GM21786 (cell line): ENCODE data around the gene IL17RB.

Experiments used
- ATAC-seq: cut with Tn5 transposase; IDR thresholded peaks from one replicate; pipeline ENCODE4 v1.9.1; 2021; ENCODE audit not compliant: unreplicated experiment

The IL17RB gene

DNA sequence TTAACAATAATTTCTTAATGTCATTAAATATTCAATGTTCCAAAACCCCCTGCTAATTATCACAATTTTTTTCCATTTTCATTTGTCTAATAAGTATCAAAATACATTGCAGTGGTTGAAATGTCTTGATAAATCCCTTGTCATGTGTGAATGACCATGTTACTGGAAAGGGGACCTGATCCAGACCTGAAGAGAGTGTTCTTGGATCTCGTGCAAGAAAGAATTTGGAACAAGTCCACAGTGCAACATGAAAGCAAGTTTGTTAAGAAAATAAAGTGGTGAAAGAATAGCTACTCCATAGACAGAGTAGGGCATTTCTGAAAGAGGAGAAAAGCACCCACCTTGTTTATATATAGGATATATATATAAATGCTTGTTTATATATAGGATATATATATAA lies 55.7 kb downstream of the IL17RB start:
- ATAC-seq, result no peak

DNA sequence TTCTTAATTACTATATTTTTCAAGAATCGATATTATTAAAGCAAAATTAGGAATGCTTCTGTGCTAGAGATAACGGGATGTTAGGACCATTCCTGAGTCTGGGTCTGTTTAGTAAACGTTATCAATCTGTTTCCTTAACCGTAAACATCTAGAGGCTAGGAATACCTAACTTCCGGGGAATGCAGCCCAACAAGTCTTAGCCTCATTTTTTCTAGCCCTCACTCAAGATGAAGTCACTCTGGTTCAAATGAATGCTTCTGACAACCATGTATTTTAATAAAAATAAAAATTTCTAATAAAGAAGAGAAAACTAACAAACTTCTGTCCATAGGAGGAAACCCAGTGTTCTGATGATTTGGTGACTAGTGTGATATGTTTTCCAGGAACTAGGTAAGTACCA lies 56.3 kb downstream of the IL17RB start:
- ATAC-seq, result no peak

DNA sequence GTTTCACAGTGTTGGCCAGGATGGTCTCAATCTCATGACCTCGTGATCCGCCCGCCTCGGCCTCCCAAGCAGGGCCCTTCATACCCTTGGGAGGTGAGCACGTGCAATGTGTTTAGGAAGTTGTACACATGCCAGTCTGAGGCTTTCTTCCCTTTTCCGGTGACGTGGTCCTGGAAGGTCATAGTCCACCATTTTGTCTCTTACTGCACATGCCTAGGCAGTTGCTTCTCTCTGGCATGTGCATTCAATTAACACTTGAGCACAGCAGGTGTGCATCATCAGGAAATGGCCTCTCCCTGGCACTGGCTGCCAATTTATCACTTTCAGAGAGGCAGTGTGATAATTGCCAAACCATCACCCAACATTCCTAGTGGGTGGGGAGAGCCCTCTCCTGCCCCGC lies 67.0 kb downstream of the IL17RB start:
- no peak for ATAC-seq
